Fibroblast of villous mesenchyme (primary cell): ENCODE measurements around the gene PRDM7. TPM values are rescaled to one million over a fixed set of nuclear protein-coding genes. Genes with fewer than 3 reads are reported as not detected.
A peak's percentile ranks its signal among the peaks of the same experiment; 100 is the strongest.

ENCODE experiments used
- DNase-seq: peaks from one replicate; pipeline ENCODE4 v3.0.0-alpha.2; 2010; ENCODE audit warnings: low read depth
- H3K4me3 ChIP-seq: 2 replicates; pipeline ENCODE4 v1.5.1; 2011; ENCODE audit warnings: low read depth, mild to moderate bottlenecking, low read length
- total RNA-seq: library from RNA; depleted of rRNA; stranded (reverse); fragments of >200 nt; gene quantifications from 2 replicates; pipeline ENCODE4 v1.2.3, GENCODE V29; 2012
- TF ChIP-seq, protein P1 (sequence below): IDR thresholded peaks from 2 replicates; pipeline ENCODE4 v1.5.1; 2012; ENCODE audit warnings: low read depth, mild to moderate bottlenecking, low read length; ENCODE audit not compliant: insufficient read depth

Gene PRDM7
- total RNA-seq, 1 donor, result not detected

DNA sequence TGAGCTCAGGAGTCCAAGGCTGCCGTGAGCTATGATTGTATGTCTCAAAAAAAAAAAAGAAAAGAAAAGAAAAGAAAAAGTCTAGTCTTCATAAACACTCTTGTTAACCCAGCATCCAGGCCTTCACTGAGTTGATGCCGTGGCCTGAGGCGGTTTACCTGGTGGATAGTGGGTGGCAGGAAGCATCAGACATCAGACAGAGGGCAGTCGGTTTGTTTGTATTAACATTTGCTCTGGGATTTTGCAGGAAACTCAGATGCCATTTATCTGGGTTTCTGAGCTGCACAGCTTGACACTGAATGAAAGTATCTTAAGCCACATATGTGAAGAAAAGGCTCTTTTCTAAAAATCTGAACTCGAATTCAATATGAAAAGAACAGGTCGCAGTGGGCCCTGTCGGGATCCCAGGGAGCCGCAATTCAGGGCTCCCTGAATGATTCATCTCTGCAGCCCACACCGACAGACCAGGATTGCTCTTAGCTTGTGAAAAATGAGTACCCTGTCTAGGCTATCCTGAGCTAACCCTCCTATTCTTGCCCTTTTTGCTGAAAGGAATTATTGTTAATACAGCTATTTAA lies 56.8 kb downstream of the PRDM7 start:
- TF ChIP-seq, protein P1, sequence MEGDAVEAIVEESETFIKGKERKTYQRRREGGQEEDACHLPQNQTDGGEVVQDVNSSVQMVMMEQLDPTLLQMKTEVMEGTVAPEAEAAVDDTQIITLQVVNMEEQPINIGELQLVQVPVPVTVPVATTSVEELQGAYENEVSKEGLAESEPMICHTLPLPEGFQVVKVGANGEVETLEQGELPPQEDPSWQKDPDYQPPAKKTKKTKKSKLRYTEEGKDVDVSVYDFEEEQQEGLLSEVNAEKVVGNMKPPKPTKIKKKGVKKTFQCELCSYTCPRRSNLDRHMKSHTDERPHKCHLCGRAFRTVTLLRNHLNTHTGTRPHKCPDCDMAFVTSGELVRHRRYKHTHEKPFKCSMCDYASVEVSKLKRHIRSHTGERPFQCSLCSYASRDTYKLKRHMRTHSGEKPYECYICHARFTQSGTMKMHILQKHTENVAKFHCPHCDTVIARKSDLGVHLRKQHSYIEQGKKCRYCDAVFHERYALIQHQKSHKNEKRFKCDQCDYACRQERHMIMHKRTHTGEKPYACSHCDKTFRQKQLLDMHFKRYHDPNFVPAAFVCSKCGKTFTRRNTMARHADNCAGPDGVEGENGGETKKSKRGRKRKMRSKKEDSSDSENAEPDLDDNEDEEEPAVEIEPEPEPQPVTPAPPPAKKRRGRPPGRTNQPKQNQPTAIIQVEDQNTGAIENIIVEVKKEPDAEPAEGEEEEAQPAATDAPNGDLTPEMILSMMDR, result no peak
- peak overlapping the region; percentile 62 for H3K4me3 ChIP-seq
- no peak for DNase-seq

DNA sequence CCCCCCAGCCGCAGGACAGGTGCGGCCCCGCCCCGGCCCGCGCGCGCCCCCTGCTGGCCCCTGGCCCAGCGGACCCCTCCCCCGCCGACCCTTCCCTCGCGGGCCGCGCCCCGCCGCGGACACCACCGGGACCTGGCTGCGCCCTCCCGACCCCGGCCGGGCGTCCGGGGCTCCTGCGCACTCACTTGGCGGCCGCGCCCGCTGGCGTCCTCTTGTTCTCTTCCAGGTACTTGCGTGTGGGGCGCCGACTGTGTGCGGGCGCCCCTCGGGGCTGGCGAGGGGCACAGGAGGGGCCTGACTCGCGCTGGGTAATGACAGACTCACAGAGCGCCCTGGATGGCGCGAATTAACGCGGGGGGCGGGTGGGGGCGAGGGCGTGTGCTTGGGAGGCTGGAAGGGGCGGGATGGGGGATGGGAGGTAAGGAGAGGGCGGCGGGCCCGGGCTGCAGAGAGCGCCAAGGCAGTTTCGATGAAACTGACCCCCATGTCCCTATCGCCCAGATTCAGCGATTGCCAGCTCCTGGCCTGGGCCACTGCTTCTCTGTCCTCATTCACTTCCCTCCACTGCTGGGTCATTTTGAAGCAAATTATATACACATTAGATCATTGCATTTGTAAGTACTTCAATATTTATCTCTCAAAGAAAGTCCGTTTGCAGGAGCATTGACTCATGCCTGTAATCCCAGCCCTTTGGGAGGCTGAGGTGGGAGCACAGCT lies 57.4 kb downstream of the PRDM7 start:
- peak; percentile 21 for DNase-seq
- H3K4me3 ChIP-seq, result peak overlapping the region; percentile 62
- TF ChIP-seq, protein P1, result peak; percentile 17

DNA sequence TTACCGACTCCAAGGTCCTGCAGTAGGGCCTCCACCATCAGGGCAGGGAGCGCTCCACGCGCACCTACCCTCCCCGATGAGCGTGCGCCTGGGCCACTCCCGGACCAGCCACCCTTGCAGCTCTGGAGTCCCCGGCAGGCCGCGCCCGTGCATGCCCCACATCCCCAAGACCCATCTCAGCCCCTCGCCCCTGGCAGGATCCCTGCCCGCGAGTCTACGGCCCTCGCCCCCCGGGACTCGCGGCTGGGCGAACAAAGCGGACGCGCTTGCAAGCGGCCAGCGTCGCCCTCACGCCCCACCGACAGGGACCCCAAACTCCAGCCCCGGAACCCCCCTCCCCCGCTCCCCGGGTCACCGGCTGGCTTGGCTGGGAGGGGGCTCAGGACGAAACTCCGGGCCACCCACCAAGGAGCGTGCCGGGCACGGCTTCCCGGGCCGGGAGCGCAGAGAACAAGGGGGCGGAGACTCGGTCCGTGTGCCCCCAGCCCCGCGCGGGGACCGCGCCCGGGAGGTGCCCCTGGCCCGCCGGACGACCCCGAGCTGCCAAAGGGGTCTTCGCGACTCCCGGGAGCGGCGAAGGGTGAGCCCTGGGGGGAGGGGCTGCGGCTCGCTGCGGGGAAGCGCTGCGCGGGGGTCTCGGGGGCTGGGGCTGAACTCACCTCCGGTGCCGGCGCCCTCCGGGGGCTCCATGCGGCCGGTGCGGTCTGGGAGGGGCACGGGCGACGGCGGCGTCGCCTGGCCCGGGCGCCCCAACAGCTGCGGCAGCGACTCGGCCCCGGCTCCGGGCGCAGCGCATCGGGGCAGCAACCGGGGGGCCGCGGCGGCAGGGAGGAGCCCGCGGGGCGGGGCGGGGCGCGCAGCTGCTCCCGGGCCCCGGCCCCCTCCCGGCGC lies 58.2 kb downstream of the PRDM7 start, which contains the start of gene DBNDD1:
DBNDD1 (minus strand) TSS at position 805 of the 891 bp plus-strand sequence; CDS start at position 690, 115 bp downstream.
- TF ChIP-seq, protein P1, result no peak
- H3K4me3 ChIP-seq, result peak within 1 kb of the TSS; percentile 62
- DNase-seq, result no peak

DNA sequence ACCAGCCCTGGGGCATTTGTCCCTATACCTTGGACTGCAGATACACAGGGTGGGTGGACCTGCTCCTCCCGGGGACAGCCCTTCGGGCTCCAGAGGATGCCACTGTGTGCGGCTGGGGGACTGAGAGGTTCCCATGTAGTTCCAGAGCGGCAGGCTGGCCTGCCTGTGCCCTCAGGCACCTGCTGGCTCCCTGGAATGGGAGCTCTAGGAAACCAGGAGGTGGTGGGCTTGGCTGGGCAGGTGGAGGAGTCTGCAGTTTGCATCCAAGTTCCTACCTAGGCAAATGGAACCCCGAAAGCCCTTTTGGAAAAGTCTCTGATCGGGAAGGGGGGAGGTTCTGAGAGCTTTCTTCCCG lies 58.9 kb downstream of the PRDM7 start:
- TF ChIP-seq, protein P1, result no peak
- peak overlapping the region; percentile 62 for H3K4me3 ChIP-seq
- no peak for DNase-seq

DNA sequence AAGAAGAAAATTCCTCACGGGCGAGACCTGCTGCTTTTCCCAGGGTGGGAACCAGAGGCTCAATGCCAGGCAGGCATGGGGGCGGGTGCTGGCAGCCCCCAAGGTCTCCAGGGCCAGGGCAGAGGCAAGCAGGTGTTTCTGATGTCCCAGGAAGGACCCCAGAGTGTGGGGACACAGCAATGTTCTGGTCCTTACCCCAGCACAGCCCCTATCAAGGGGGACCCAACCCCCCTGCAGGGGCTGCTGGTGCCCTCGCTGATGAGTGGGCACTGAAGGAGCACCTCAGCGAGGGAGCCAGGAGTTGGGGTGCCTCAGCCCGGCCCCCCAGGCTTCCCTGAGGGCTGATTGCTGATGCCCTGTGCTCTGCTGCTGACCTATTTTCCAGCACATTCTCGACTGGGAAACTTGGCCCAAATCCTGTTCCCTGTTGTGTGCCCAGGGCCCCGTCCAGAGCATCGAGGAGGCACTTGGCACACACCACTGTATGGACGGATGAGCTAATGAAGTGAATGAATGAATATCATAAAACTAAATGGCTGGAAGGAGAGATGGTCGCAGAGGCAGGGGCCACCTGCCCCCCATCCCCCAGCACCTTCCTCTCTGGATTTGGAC lies 60.7 kb downstream of the PRDM7 start:
- no peak for DNase-seq

More for the DNA sequence above, 60.7 kb downstream of the PRDM7 start:
- H3K4me3 ChIP-seq, result no peak overlapping the region
- TF ChIP-seq, protein P1, result no peak
